GM12878 (cell line): ENCODE measurements around the gene KRTAP5-10. TPM values are rescaled to one million over a fixed set of nuclear protein-coding genes. Genes with fewer than 3 reads are reported as not detected.

Source experiments
- ATAC-seq: fragments of 200-7000 bp; cut with Tn5 transposase; 3 replicates; pipeline ENCODE4 v1.9.1; 2020; ENCODE audit warnings: mild to moderate bottlenecking, moderate library complexity
- BruUV-seq: library from RNA; stranded (reverse); fragments of 400-500 nt; replicated peaks from 2 replicates; lab custom pipeline; 2021; lab: Mats Ljungman, UMichigan
- CTCF ChIA-PET: fragments of 300-600 bp; sonication (Branson Sonifier 250); formaldehyde crosslinking; extraction: SDS; loops from one replicate; lab custom pipeline; 2021; ENCODE audit warnings: inconsistent platforms; lab: Yijun Ruan, JAX
- POLR2A ChIA-PET: fragments of 350-600 bp; formaldehyde crosslinking; extraction: SDS; loops from one replicate; lab custom pipeline; 2021; ENCODE audit warnings: inconsistent platforms; lab: Charles Lee
- RAD21 ChIA-PET: fragments of 300-600 bp; sonication (Branson Sonifier 250); formaldehyde crosslinking; loops from one replicate; lab custom pipeline; 2023; ENCODE audit warnings: antibody characterized with exemption; ENCODE audit not compliant: unreplicated experiment; lab: Charles Lee
- SMC1A ChIA-PET: fragments of 300-600 bp; sonication (Branson Sonifier 250); formaldehyde crosslinking; loops from one replicate; lab custom pipeline; 2023; ENCODE audit not compliant: unreplicated experiment, uncharacterized antibody; lab: Charles Lee
- DNase-seq: peaks from one replicate; pipeline ENCODE4 v3.0.0-alpha.2; 2011; ENCODE audit warnings: low read depth, low spot score
- FAIRE-seq: peaks from 3 replicates; lab custom pipeline; 2011; peaks lifted over from hg19 to GRCh38; lab: Jason Lieb, UNC
- H2AFZ ChIP-seq: 2 replicates; pipeline ENCODE4 v1.6.0; 2011; ENCODE audit warnings: low read depth, low read length, control low read depth; ENCODE audit not compliant: control insufficient read depth
- H3K27ac ChIP-seq: 2 replicates; pipeline ENCODE4 v1.5.1; 2011; ENCODE audit warnings: control low read depth; ENCODE audit not compliant: control insufficient read depth, insufficient read depth
- H3K27me3 ChIP-seq, 2 experiments: replicated peaks in 1 of 2; 2 replicates each; pipeline versions ENCODE4 v1.6.0 to v1.6.1; 2011; ENCODE audit warnings: low read length in 1 of 2; ENCODE audit not compliant: control insufficient read depth in 2 of 2, insufficient read depth in 2 of 2
- H3K36me3 ChIP-seq, 2 experiments: 2 replicates each; pipeline ENCODE4 v1.5.1; 2011; ENCODE audit warnings: low read length in 1 of 2; ENCODE audit not compliant: control insufficient read depth in 2 of 2, insufficient read depth in 2 of 2
- H3K4me1 ChIP-seq: 2 replicates; pipeline ENCODE4 v1.6.1; 2011; ENCODE audit warnings: mild to moderate bottlenecking, low read length, moderate library complexity, mixed read lengths; ENCODE audit not compliant: control insufficient read depth, insufficient read depth
- H3K4me2 ChIP-seq: 2 replicates; pipeline ENCODE4 v1.6.0; 2011; ENCODE audit warnings: control low read depth; ENCODE audit not compliant: control insufficient read depth, insufficient read depth
- H3K4me3 ChIP-seq: fragments of 200-600 bp; sonication (generic); 2 replicates; pipeline ENCODE4 v1.5.1; 2016
- H3K79me2 ChIP-seq: 2 replicates; pipeline ENCODE4 v1.6.0; 2011; ENCODE audit warnings: low read length; ENCODE audit not compliant: control insufficient read depth, insufficient read depth
- H3K9ac ChIP-seq: 2 replicates; pipeline ENCODE4 v1.8.0; 2011; ENCODE audit warnings: low read length, control low read depth, mixed read lengths; ENCODE audit not compliant: control insufficient read depth, insufficient read depth
- H3K9me3 ChIP-seq: replicated peaks from 3 replicates; pipeline ENCODE4 v1.5.1; 2011; ENCODE audit warnings: mild to moderate bottlenecking, low read length; ENCODE audit not compliant: control insufficient read depth, insufficient read depth
- H4K20me1 ChIP-seq: 2 replicates; pipeline ENCODE4 v1.6.0; 2011; ENCODE audit not compliant: control insufficient read depth, insufficient read depth
- CBX5 ChIP-seq: sonication (generic); IDR thresholded peaks from 2 replicates; pipeline ENCODE4 v1.6.1; 2016; ENCODE audit warnings: low read depth, moderate library complexity, mild to moderate bottlenecking, inconsistent platforms
- FOXK2 ChIP-seq: fragments of 450-650 bp; IDR thresholded peaks from 2 replicates; pipeline ENCODE4 v1.6.1; 2017; ENCODE audit warnings: mild to moderate bottlenecking, moderate library complexity
- IKZF1 ChIP-seq: fragments of 450-650 bp; conservative IDR thresholded peaks from 2 replicates; pipeline ENCODE4 v1.6.1; 2017; ENCODE audit warnings: antibody characterized with exemption, mild to moderate bottlenecking
- RELA ChIP-seq: fragments of 450-650 bp; IDR thresholded peaks from 2 replicates; pipeline ENCODE4 v1.8.0; 2014; ENCODE audit warnings: borderline replicate concordance; ENCODE audit not compliant: partially characterized antibody
- ZBTB40 ChIP-seq: fragments of 450-650 bp; IDR thresholded peaks from 2 replicates; pipeline ENCODE4 v1.6.1; 2016; ENCODE audit warnings: mild to moderate bottlenecking, moderate library complexity, borderline replicate concordance
- ZNF24 ChIP-seq: fragments of 450-650 bp; IDR thresholded peaks from 2 replicates; pipeline ENCODE4 v1.6.1; 2017; ENCODE audit warnings: antibody characterized with exemption, mild to moderate bottlenecking
- WGBS: methylation state at CpG from one replicate; pipeline ENCODE4 v1.1.6; 2016; ENCODE audit warnings: low lambda C conversion rate; ENCODE audit not compliant: insufficient replicate concordance, insufficient coverage; ENCODE audit errors: missing lambda C conversion rate; 5-methylcytosine and 5-hydroxymethylcytosine counted together
- in situ Hi-C: fragments of 300-500 bp; cut with MboI; formaldehyde crosslinking; loops from 9 replicates; pipeline ENCODE4 v1.14.3; 2018; ENCODE audit warnings: mixed read lengths
- intact Hi-C: fragments of 100-400 bp; cut with micrococcal nuclease; formaldehyde crosslinking; loops from one replicate; pipeline ENCODE4 v1.14.2; 2022; ENCODE audit not compliant: unreplicated experiment
- polyA plus RNA-seq, 11 experiments: library from polyadenylated mRNA; depleted of rRNA in 4 of 11; unstranded in 6 of 11; stranded (reverse) in 5 of 11; fragments of >200 nt; fragmentation: Nextera tagmentation in 4 of 11; fragmentation: Illumina TruSeq in 1 of 11; extraction: Ambion mirVana in 4 of 11; extraction: Trizol in 1 of 11; gene quantifications; 1 replicate in 1 of 11; 2 replicates in 10 of 11; pipeline versions ENCODE4 v1.2.1 to v1.2.3, GENCODE V29; 2011 to 2016; ENCODE audit warnings: inconsistent platforms in 2 of 11, missing spikeins in 2 of 11, low read depth in 1 of 11
- total RNA-seq, 4 experiments: library from RNA; depleted of rRNA in 3 of 4; stranded (reverse); fragments of >200 nt in 3 of 4; fragmentation: Illumina TruSeq in 1 of 4; extraction: Trizol in 1 of 4; gene quantifications; 2 replicates each; pipeline versions ENCODE4 v1.2.1 to v1.2.3, GENCODE V29; 2013 to 2021

KRTAP5-10 gene
- total and polyA plus RNA-seq, 10 of the 15 experiments (the other 5 are each of a cell fraction or from before 2014, with no cell fraction given), result 0.06 to 0.10 (median 0.06) TPM; not detected in 7

GRCh38 chr11:71564430-71564829 lies 933 bp upstream of the KRTAP5-10 start:
- no TSS peak for BruUV-seq
- Histone ChIP-seq H3K9ac (no peak overlapping the region), H3K27me3 (no peaks in the 10 kb centered on the region), H3K36me3 (no peaks in the 10 kb centered on the region), H3K4me3 (no peak overlapping the region), H3K79me2 (no peaks in the 10 kb centered on the region), H3K27ac (no peak overlapping the region), H3K4me2 (no peak overlapping the region), H2AFZ (no peak overlapping the region), H4K20me1 (no peaks in the 10 kb centered on the region), H3K4me1 (no peaks in the 10 kb centered on the region), H3K9me3 (no peaks in the 10 kb centered on the region)
- SMC1A ChIA-PET, result no interaction called here
- CTCF ChIA-PET, result interaction anchor here (1.1 to 1.9 kb wide), 5 partner anchors 16 to 191 kb away, joined by 3 to 8 read pairs (median 5); no protein-coding TSS in a partner anchor
- DNase-seq (no peak), ATAC-seq (no peak), FAIRE-seq (no peak)
- 45% methylated on average over 4 of the region's 4 CpGs for WGBS
- intact Hi-C loops (loop anchor here (10.0 kb wide), 1 partner anchor 140 kb away; no protein-coding TSS in a partner anchor), in situ Hi-C loops (no loop called here)
- POLR2A ChIA-PET, result no interaction called here
- RAD21 ChIA-PET, result interaction anchor here (0.9 kb wide), 1 partner anchor 77 kb away, joined by 5 read pairs; no protein-coding TSS in a partner anchor
- TF ChIP-seq CBX5 (no peak), RELA (no peak), FOXK2 (no peak), ZBTB40 (no peak), IKZF1 (no peak), ZNF24 (no peak)
- TF ChIP-seq, all 136 proteins: peak for 0
